SU-DHL-6 (cell line): ENCODE measurements around the gene SIGLEC1.

Source experiments
- H2AFZ ChIP-seq: fragments of 200-600 bp; sonication (generic); 2 replicates; pipeline ENCODE4 v1.6.1; 2014; ENCODE audit warnings: low read depth, mild to moderate bottlenecking, moderate library complexity, mixed read lengths, antibody characterized with exemption, low read length; ENCODE audit not compliant: severe bottlenecking
- H3F3A ChIP-seq: fragments of 200-600 bp; shearing (Covaris generic); 2 replicates; pipeline ENCODE4 v1.6.0; 2016; ENCODE audit warnings: antibody characterized with exemption, mild to moderate bottlenecking; ENCODE audit not compliant: insufficient read depth
- H3K27ac ChIP-seq: fragments of 200-600 bp; sonication (generic); 2 replicates; pipeline ENCODE4 v1.5.1; 2016; ENCODE audit warnings: low read depth, mild to moderate bottlenecking, low read length, moderate library complexity, mixed read lengths
- H3K27me3 ChIP-seq: fragments of 200-600 bp; sonication (generic), shearing (Covaris generic); 2 replicates; pipeline ENCODE4 v1.6.0; 2014; ENCODE audit warnings: mild to moderate bottlenecking, low read length
- H3K36me3 ChIP-seq: fragments of 200-600 bp; sonication (generic); 2 replicates; pipeline ENCODE4 v1.6.1; 2014; ENCODE audit warnings: mild to moderate bottlenecking, low read length, mixed read lengths
- H3K4me2 ChIP-seq: fragments of 300-600, 200-600 bp; shearing (Covaris generic), sonication (generic); 2 replicates; pipeline ENCODE4 v1.6.0; 2014; ENCODE audit warnings: low read length, low read depth, mild to moderate bottlenecking; ENCODE audit not compliant: poor library complexity, severe bottlenecking
- H3K4me3 ChIP-seq: fragments of 200-600 bp; sonication (generic); 2 replicates; pipeline ENCODE4 v1.5.1; 2014; ENCODE audit warnings: antibody characterized with exemption, low read length, mild to moderate bottlenecking, mixed read lengths; ENCODE audit not compliant: insufficient read depth, poor library complexity, severe bottlenecking
- H3K79me2 ChIP-seq: fragments of 200-600 bp; sonication (generic); 2 replicates; pipeline ENCODE4 v1.6.1; 2014; ENCODE audit warnings: mild to moderate bottlenecking, low read length, moderate library complexity; ENCODE audit not compliant: insufficient read depth
- H3K9ac ChIP-seq: fragments of 200-600 bp; sonication (generic); 2 replicates; pipeline ENCODE4 v1.7.0; 2014; ENCODE audit warnings: mild to moderate bottlenecking, low read length
- H3K9me2 ChIP-seq: fragments of 200-600 bp; sonication (generic); replicated peaks from 2 replicates; pipeline ENCODE4 v1.6.1; 2014; ENCODE audit warnings: low read length; ENCODE audit not compliant: insufficient read depth
- H3K9me3 ChIP-seq: fragments of 200-600 bp; sonication (generic); 2 replicates; pipeline ENCODE4 v1.6.1; 2014; ENCODE audit warnings: low read length, mixed read lengths; ENCODE audit not compliant: insufficient read depth
- H4K20me1 ChIP-seq: fragments of 200-600 bp; sonication (generic); 2 replicates; pipeline ENCODE4 v1.6.1; 2014; ENCODE audit warnings: low read depth, mild to moderate bottlenecking, antibody characterized with exemption, low read length, moderate library complexity, mixed read lengths
- CTCF ChIP-seq: fragments of 200-600 bp; sonication (generic); IDR thresholded peaks from one replicate; pipeline ENCODE4 v1.5.1; 2017; ENCODE audit warnings: antibody characterized with exemption, mild to moderate bottlenecking, low read length, moderate library complexity; ENCODE audit not compliant: insufficient read depth, poor library complexity, severe bottlenecking
- EZH2phosphoT487 ChIP-seq: fragments of 200-600 bp; sonication (generic), shearing (Covaris generic); conservative IDR thresholded peaks from 2 replicates; pipeline ENCODE4 v1.6.1; 2018; ENCODE audit warnings: mild to moderate bottlenecking, antibody characterized with exemption, low read length, moderate library complexity, mixed read lengths

Gene SIGLEC1

GRCh38 chr20:3745686-3746173, 33.3 kb upstream of the SIGLEC1 start:
- H3K27me3 ChIP-seq = no peaks in the 10 kb centered on the region
- H3K4me2 ChIP-seq = no peak overlapping the region

GRCh38 chr20:3744806-3745685, 32.6 kb upstream of the SIGLEC1 start:
- H3K79me2 ChIP-seq = no peaks in the 10 kb centered on the region

More at GRCh38 chr20:3745686-3746173, 33.3 kb upstream of the SIGLEC1 start:
- Histone ChIP-seq H3K9me3 (no peaks in the 10 kb centered on the region), H3K9ac (no peak overlapping the region), H3K9me2 (no peaks in the 10 kb centered on the region), H3K4me3 (no peak overlapping the region), H4K20me1 (no peaks in the 10 kb centered on the region), H3K36me3 (no peaks in the 10 kb centered on the region), H3F3A (no peaks in the 10 kb centered on the region), H2AFZ (no peak overlapping the region), H3K79me2 (no peaks in the 10 kb centered on the region), H3K27ac (no peak overlapping the region)
- TF ChIP-seq CTCF (no peak), EZH2phosphoT487 (no peak)

GRCh38 chr20:3744037-3744436, 31.6 kb upstream of the SIGLEC1 start:
- Histone ChIP-seq H4K20me1 (no peaks in the 10 kb centered on the region), H3K4me2 (no peak overlapping the region), H3F3A (no peaks in the 10 kb centered on the region), H3K27me3 (no peaks in the 10 kb centered on the region), H3K36me3 (no peaks in the 10 kb centered on the region), H3K27ac (no peak overlapping the region), H2AFZ (no peak overlapping the region), H3K9me3 (no peaks in the 10 kb centered on the region), H3K79me2 (no peaks in the 10 kb centered on the region), H3K4me3 (no peak overlapping the region), H3K9me2 (no peaks in the 10 kb centered on the region), H3K9ac (no peak overlapping the region)
- TF ChIP-seq EZH2phosphoT487 = no peak

More at GRCh38 chr20:3744806-3745685, 32.6 kb upstream of the SIGLEC1 start:
- Histone ChIP-seq H3F3A (no peaks in the 10 kb centered on the region), H2AFZ (no peak overlapping the region), H4K20me1 (no peaks in the 10 kb centered on the region), H3K9me2 (no peaks in the 10 kb centered on the region), H3K27ac (no peak overlapping the region), H3K36me3 (no peaks in the 10 kb centered on the region), H3K27me3 (no peaks in the 10 kb centered on the region), H3K9ac (no peak overlapping the region), H3K4me2 (no peak overlapping the region), H3K4me3 (no peak overlapping the region), H3K9me3 (no peaks in the 10 kb centered on the region)
- TF ChIP-seq EZH2phosphoT487 (no peak), CTCF (no peak)

- no peak overlapping the region for H3K27ac ChIP-seq
- no peak for TF ChIP-seq EZH2phosphoT487
- TF ChIP-seq CTCF = no peak
- H3K27me3 ChIP-seq = no peaks in the 10 kb centered on the region
- H3K9me2 ChIP-seq = no peaks in the 10 kb centered on the region
- no peak overlapping the region for H3K4me3 ChIP-seq
- H3K36me3 ChIP-seq = no peaks in the 10 kb centered on the region
- H3K9me3 ChIP-seq = no peaks in the 10 kb centered on the region
- H3K4me2 ChIP-seq = no peak overlapping the region
- no peaks in the 10 kb centered on the region for H3K79me2 ChIP-seq
- no peak overlapping the region for H3K9ac ChIP-seq
- H2AFZ ChIP-seq = no peak overlapping the region
- no peaks in the 10 kb centered on the region for H4K20me1 ChIP-seq
- H3F3A ChIP-seq = no peaks in the 10 kb centered on the region
Observed at GRCh38 chr20:3743251-3743650, 30.9 kb upstream of the SIGLEC1 start.
